ENCODE measurements around the gene JTB. TPM values are rescaled to one million over a fixed set of nuclear protein-coding genes. Genes with fewer than 3 reads are reported as not detected.
A peak's percentile ranks its signal among the peaks of the same experiment; 100 is the strongest.

Gene JTB
- total RNA-seq, 2 experiments from 2014 or later: 204 to 214 TPM

GRCh38 chr1:153936011-153936802, 41.3 kb downstream of the JTB start:
- Mint-ChIP-seq H3K27ac (peak overlapping the region; percentile 12), H3K4me3 (no peak overlapping the region), H3K27me3 (no peaks in the 10 kb centered on the region), H3K9me3 (no peaks in the 10 kb centered on the region), H3K36me3 (peaks cover 12% of the 10 kb centered on the region), H3K4me1 (no peaks in the 10 kb centered on the region)
- DNase-seq: no peak

- H3K9me3 Mint-ChIP-seq: no peaks in the 10 kb centered on the region
- H3K27ac Mint-ChIP-seq: peak overlapping the region; percentile 25
- H3K4me1 Mint-ChIP-seq: no peaks in the 10 kb centered on the region
- H3K36me3 Mint-ChIP-seq: peaks cover 16% of the 10 kb centered on the region
- no peak overlapping the region for H3K4me3 Mint-ChIP-seq
- H3K27me3 Mint-ChIP-seq: no peaks in the 10 kb centered on the region
- no peak for DNase-seq
Observed at GRCh38 chr1:153934746-153935145, 42.7 kb downstream of the JTB start.

DNA sequence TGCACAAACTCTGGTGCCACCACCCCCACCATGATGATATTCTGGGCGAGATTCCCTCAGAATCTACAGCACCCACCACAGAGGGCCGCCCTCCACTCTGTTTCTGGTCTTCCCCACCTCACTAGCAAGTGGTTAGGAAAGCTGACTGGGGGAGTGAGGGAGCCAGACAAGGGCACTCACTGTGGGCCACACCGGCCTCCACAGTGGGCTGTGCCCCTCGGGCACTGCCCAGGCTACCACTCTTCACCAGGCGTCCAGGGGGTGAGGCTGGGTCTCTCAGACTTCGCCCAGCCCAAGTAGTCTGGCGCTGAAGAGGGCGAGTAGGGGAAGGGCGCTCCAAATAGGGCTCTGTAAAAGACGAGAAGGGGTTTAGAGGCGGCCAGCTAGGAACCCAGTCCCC, 43.5 kb downstream of the JTB start:
- Mint-ChIP-seq H3K27me3 (no peaks in the 10 kb centered on the region), H3K4me1 (peaks cover 5% of the 10 kb centered on the region), H3K4me3 (no peak overlapping the region), H3K9me3 (no peaks in the 10 kb centered on the region), H3K27ac (no peak overlapping the region), H3K36me3 (peaks cover 16% of the 10 kb centered on the region)
- no peak for DNase-seq

GRCh38 chr1:153933430-153933829, 44.0 kb downstream of the JTB start:
- Mint-ChIP-seq H3K27ac (no peak overlapping the region), H3K4me3 (no peak overlapping the region), H3K4me1 (peaks cover 10% of the 10 kb centered on the region), H3K9me3 (no peaks in the 10 kb centered on the region), H3K27me3 (no peaks in the 10 kb centered on the region), H3K36me3 (peaks cover 16% of the 10 kb centered on the region)
- DNase-seq: no peak

DNA sequence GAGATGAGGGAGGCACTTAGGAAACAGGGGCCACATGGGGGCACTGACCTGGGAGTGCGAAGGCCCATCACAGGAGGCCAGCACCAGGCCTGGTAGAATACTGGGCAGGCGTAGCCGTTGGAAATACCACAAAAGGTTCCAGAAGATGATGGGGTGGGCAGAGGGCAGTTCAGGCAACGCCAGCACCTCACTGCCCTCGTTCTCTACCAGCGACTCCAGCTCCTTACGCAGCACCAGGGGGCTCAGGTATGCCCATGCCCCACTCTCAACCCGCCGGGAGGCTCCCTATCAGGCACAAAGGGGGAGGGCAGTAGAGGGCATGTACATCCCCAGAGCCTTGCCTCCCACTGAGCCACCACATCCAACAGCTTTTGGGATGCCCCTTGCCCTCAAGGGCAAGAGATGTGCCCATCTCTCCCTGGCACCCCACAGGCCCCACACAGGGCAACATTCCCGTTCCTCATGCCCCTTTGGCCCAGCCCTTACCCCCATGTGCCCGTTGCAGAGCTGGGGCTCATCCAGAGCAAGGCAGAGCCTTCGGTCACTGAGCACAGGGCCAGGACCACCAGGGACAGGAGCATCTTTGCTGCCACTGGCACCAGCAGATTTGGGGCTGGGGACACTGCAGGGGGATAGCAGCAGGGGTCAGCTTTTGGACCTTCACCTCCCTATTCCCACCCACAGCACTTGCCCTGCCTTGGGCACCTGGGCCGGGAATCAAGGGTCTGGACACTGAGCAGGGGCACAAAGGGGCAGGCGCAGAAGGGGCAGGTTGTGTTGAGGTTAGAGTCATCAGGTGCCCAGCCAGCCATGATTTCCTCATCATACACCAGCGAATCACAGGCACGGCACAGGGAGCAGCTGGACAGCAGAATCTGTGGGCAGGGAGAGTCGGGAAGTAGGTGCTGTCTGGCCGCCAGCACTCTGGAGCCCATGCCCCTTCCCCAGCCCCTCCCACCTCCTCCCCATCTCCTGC, 45.0 kb downstream of the JTB start:
- no peak for DNase-seq
- peaks cover 15% of the 10 kb centered on the region for H3K4me1 Mint-ChIP-seq
- H3K4me3 Mint-ChIP-seq: no peak overlapping the region
- H3K27me3 Mint-ChIP-seq: no peaks in the 10 kb centered on the region
- peaks cover 14% of the 10 kb centered on the region for H3K36me3 Mint-ChIP-seq
- H3K27ac Mint-ChIP-seq: no peak overlapping the region
- H3K9me3 Mint-ChIP-seq: no peaks in the 10 kb centered on the region

DNA sequence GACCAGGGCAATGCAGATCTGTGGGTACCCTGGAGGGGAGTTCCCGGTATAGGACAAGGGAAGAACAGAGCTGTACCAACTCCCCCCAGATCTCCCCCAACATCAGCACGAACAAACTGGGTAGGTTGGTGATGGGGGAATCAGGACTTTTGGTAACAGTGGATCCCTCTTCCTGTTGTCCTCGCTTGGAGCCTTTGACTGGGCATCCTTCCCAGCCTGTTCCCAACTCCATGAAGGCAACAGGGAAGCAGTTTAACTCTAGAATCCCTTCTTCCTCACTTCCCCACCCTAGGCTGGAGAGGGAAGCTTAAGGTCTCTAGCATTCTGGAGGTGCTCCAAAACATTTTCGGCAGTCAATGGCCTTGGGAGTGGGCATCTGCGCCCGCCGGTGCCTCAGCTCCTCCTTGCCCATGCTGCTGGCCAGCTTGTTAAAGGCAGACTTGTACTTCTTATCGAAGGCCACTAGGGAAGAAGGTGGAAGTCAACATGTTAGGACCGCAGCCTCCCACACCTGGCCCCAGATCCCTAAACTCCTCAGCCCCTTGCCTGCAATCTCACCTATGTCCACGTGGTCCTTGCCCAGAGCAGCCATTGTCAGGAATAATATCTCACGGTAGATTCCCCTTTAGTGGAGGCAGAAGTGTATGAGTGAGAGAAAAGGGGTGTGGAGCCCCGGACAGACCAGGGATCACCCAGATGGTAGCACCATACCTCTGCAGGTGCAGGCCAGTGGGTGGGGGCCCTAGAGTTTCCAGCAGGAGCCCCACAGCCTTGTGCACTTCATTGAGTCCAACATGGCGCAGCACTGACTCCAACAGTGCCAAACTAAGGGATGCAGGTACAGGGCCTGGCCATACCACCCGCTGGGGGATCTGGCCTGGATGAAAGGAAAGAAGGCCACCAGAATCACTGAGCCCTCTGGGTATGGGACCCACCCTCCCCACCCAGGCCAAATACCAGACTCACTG, 47.2 kb downstream of the JTB start:
- no peak overlapping the region for H3K4me3 Mint-ChIP-seq
- peaks cover 15% of the 10 kb centered on the region for H3K4me1 Mint-ChIP-seq
- H3K36me3 Mint-ChIP-seq: peaks cover 14% of the 10 kb centered on the region
- peak overlapping the region; percentile 48 for H3K27ac Mint-ChIP-seq
- no peaks in the 10 kb centered on the region for H3K27me3 Mint-ChIP-seq
- DNase-seq: no peak
- H3K9me3 Mint-ChIP-seq: no peaks in the 10 kb centered on the region

DNA sequence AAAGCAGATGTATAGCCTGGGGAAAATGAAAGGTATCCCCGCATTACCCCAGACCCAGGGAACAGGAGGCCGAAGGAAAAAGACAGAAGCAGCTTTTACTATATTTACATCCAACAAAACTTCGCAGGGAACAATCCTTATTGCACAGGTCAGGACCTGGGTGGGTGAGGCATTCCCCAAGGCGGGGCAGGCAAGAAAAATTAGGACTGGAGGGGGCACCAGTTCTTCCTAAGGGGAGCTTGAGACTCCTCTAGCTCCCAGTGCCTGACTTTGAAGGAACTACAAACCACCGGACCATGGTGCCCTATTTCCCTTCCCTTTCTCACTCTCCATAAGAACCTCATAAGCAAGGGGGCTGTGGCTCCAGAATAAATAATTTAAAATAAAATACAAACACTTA, 48.0 kb downstream of the JTB start:
- peaks cover 15% of the 10 kb centered on the region for H3K4me1 Mint-ChIP-seq
- no peak overlapping the region for H3K4me3 Mint-ChIP-seq
- no peaks in the 10 kb centered on the region for H3K9me3 Mint-ChIP-seq
- H3K27me3 Mint-ChIP-seq: no peaks in the 10 kb centered on the region
- H3K36me3 Mint-ChIP-seq: peaks cover 12% of the 10 kb centered on the region
- DNase-seq: no peak
- H3K27ac Mint-ChIP-seq: peak overlapping the region; percentile 3

DNA sequence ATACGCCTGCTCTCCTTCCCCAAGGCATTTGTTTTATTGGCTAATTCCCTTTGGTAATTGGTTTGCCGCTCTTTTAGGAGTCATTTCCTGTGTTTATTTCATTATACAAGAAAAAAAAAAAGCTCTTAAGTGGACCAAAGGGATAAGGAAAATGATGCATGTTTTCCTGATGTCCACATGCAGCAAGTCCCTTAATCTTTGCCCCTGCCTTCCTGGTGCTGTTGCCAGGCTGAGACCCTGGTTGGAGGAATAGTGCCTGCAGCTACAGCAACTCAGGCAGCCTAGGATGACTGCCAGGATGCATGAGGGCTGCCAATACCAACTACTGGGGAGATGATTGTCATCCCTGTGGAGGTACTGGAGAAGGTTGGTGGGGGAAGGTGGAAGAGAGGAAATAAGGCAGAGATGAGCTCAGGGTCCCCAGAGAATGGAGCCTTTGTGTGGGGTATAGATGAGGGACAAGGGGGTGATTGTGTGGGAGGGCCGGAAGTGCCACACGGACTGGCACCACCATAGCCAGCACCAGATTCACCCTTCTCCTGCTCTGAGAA, 48.6 kb downstream of the JTB start:
- DNase-seq: no peak
- Mint-ChIP-seq H3K27me3 (no peaks in the 10 kb centered on the region), H3K9me3 (no peaks in the 10 kb centered on the region), H3K4me1 (peaks cover 15% of the 10 kb centered on the region), H3K36me3 (peaks cover 12% of the 10 kb centered on the region), H3K4me3 (no peak overlapping the region), H3K27ac (peak overlapping the region; percentile 53)

DNA sequence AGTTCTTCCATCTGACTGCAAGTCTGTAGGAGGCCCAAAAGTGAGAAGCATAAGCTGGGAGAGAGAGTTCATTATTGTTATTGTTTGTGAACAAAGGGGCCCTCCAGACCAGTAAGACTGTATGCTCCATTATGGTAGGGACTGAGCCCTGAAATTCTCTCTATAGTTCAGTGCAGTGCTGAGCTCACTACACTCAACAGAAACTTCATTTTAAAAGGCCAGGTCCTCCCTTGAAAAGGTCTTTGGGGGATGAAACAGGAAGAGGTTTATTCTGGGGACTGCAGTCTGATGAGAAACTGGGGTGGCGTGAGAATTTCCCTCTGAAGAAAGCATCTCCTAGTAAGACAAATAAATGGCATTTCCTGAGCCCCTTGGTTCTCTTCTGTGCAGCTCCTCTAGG, 49.2 kb downstream of the JTB start:
- Mint-ChIP-seq H3K4me1 (peaks cover 16% of the 10 kb centered on the region), H3K27ac (peak overlapping the region; percentile 53), H3K36me3 (peaks cover 12% of the 10 kb centered on the region), H3K4me3 (no peak overlapping the region), H3K27me3 (no peaks in the 10 kb centered on the region), H3K9me3 (no peaks in the 10 kb centered on the region)
- DNase-seq: no peak

- Mint-ChIP-seq H3K27me3 (no peaks in the 10 kb centered on the region), H3K9me3 (no peaks in the 10 kb centered on the region), H3K4me1 (peaks cover 20% of the 10 kb centered on the region), H3K27ac (no peak overlapping the region), H3K36me3 (peaks cover 15% of the 10 kb centered on the region), H3K4me3 (no peak overlapping the region)
- DNase-seq: no peak
Observed at GRCh38 chr1:153926405-153926804, 51.1 kb downstream of the JTB start.

Other genes with a start within 250 kb of the JTB start
- 10 to 100 TPM; 47.9 to 48.0 TPM for gene INTS3, start 249.6 kb downstream of the JTB start, total RNA-seq
- 1 to 10 TPM; 6.4 to 6.9 TPM for gene SLC27A3, start 202.3 kb downstream of the JTB start, total RNA-seq
- 10 to 100 TPM; 49.4 to 53.1 TPM for gene GATAD2B, start 54.7 kb downstream of the JTB start, total RNA-seq
- 10 to 100 TPM; 90.2 to 91.4 TPM for gene DENND4B, start 31.0 kb downstream of the JTB start, total RNA-seq
- 10 to 100 TPM; 56.4 to 67.0 TPM for gene CRTC2, start 19.1 kb downstream of the JTB start, total RNA-seq
- 10 to 100 TPM; 60.6 to 63.1 TPM for gene SLC39A1, start 14.1 kb downstream of the JTB start, total RNA-seq
- gene CREB3L4, start 9.8 kb downstream of the JTB start, total RNA-seq: 1 to 10 TPM; 6.8 to 7.3 TPM
- gene RAB13, start 8.7 kb upstream of the JTB start, total RNA-seq: 10 to 100 TPM; 48.7 to 53.5 TPM
- 1,000 to 10,000 TPM; 1,340 to 1,924 TPM for gene RPS27, start 13.1 kb upstream of the JTB start, total RNA-seq
- under 1 TPM in 1 of 2 experiments, not detected in 1; 0.04 TPM for gene NUP210L, start 177.4 kb upstream of the JTB start, total RNA-seq
- 100 to 1,000 TPM; 725 to 753 TPM for gene TPM3, start 214.4 kb upstream of the JTB start, total RNA-seq
- gene CFAP141, start 228.7 kb upstream of the JTB start, total RNA-seq: not detected
- gene UBAP2L, start 243.3 kb upstream of the JTB start, total RNA-seq: 100 to 1,000 TPM; 247 to 266 TPM

Data from activated naive CD8-positive, alpha-beta T cell treated with anti-CD3 and anti-CD28 coated beads for 36 hours (primary cell).